Measurements from ENCODE around the gene PPP1R2C.

- TF ChIP-seq POLR2A (IDR thresholded peaks at IDR 0.05), result no peak
- TF ChIP-seq CTCF (IDR thresholded peaks at IDR 0.05), result no peak
These were observed 45.5 kb downstream of the PPP1R2C start for GRCh38 chrX:42732506-42732905.

All from adrenal gland (tissue), 5 donors.